ENCODE data around the gene GPATCH4. TPM values are rescaled to one million over a fixed set of nuclear protein-coding genes. Genes with fewer than 3 reads are reported as not detected.

The GPATCH4 gene
- total RNA-seq, 1 experiment from 2014 or later, result 107 TPM

DNA sequence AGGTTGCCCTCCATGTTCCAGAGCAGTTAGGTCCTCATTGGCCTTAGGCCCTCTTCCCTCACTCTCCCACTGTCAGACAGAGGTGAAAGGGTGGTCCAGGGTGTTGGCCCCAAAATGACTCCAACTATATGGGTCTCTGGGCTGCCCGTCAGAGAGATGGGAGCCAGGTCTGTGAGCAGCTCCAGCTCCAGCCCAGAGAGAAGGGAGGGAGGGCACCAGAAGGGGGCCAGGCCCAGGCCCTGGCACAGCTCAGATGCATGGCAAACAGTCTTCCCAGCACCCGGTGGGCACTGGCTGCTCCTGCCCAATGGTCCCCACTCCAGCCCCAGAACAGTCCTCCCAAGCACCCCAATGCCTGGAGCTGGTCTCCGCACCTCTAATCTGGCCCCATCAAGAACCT, 42.9 kb upstream of the GPATCH4 start:
- no peak overlapping the region for H3K27ac Mint-ChIP-seq (ENCODE audit: low read depth, unreplicated experiment)
- no peaks in the 10 kb centered on the region for H3K9me3 Mint-ChIP-seq (ENCODE audit: unreplicated experiment)
- no peak for DNase-seq (ENCODE audit: unreplicated experiment)
- TF ChIP-seq, protein P1, sequence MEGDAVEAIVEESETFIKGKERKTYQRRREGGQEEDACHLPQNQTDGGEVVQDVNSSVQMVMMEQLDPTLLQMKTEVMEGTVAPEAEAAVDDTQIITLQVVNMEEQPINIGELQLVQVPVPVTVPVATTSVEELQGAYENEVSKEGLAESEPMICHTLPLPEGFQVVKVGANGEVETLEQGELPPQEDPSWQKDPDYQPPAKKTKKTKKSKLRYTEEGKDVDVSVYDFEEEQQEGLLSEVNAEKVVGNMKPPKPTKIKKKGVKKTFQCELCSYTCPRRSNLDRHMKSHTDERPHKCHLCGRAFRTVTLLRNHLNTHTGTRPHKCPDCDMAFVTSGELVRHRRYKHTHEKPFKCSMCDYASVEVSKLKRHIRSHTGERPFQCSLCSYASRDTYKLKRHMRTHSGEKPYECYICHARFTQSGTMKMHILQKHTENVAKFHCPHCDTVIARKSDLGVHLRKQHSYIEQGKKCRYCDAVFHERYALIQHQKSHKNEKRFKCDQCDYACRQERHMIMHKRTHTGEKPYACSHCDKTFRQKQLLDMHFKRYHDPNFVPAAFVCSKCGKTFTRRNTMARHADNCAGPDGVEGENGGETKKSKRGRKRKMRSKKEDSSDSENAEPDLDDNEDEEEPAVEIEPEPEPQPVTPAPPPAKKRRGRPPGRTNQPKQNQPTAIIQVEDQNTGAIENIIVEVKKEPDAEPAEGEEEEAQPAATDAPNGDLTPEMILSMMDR (IDR thresholded peaks at IDR 0.05; ENCODE audit: unreplicated experiment), result no peak
- peaks cover 21% of the 10 kb centered on the region for H3K27me3 Mint-ChIP-seq (ENCODE audit: insufficient read depth, unreplicated experiment)
- CTCF ChIA-PET, result interaction anchor here (0.7 to 11.5 kb wide), 10 partner anchors 9 to 259 kb away, joined by 3 to 154 read pairs (median 8); no protein-coding TSS in a partner anchor
- peaks cover 10% of the 10 kb centered on the region for H3K4me1 Mint-ChIP-seq (ENCODE audit: insufficient read depth, unreplicated experiment)
- POLR2A ChIA-PET, result interaction anchor here (0.7 to 1.2 kb wide), 2 partner anchors 24 to 25 kb away, joined by 3 to 5 read pairs; partner anchors contain the start of gene HAPLN2
- no TSS peak for BruUV-seq (replicated peaks)
- H3K36me3 Mint-ChIP-seq (ENCODE audit: insufficient read depth, unreplicated experiment), result peaks cover 8% of the 10 kb centered on the region
- intact Hi-C loops (cut with micrococcal nuclease), result no loop called here
- H3K4me3 Mint-ChIP-seq (ENCODE audit: unreplicated experiment), result no peak overlapping the region

DNA sequence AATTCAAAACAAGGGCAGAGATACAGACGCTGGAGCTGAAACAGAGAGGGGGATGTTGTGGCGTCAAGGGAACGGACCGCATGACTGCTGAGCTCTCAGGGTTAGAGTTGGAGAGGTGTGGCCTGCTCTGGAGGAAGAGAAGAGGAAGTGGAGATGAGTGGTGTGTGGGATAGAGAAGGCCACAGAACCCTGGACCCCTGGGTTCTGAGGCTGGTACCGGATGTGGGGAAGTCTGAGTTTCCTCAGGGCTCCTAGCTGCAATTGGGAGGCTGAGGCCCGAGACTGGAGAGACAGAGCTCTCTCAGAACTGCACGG, 42.5 kb upstream of the GPATCH4 start:
- Mint-ChIP-seq H3K4me1 (ENCODE audit: insufficient read depth, unreplicated experiment) (peaks cover 14% of the 10 kb centered on the region), H3K36me3 (ENCODE audit: insufficient read depth, unreplicated experiment) (peaks cover 12% of the 10 kb centered on the region), H3K4me3 (ENCODE audit: unreplicated experiment) (no peak overlapping the region), H3K9me3 (ENCODE audit: unreplicated experiment) (no peaks in the 10 kb centered on the region), H3K27ac (ENCODE audit: low read depth, unreplicated experiment) (no peak overlapping the region), H3K27me3 (ENCODE audit: insufficient read depth, unreplicated experiment) (peaks cover 25% of the 10 kb centered on the region)
- TF ChIP-seq, protein P1 (IDR thresholded peaks at IDR 0.05; ENCODE audit: unreplicated experiment), result no peak
- CTCF ChIA-PET, result interaction anchor here (0.7 to 11.5 kb wide), 9 partner anchors 9 to 258 kb away, joined by 3 to 154 read pairs (median 9); no protein-coding TSS in a partner anchor
- intact Hi-C loops (cut with micrococcal nuclease), result no loop called here
- no peak for DNase-seq (ENCODE audit: unreplicated experiment)
- POLR2A ChIA-PET, result interaction anchor here (1.2 kb wide), 1 partner anchor 23 kb away, joined by 5 read pairs; no protein-coding TSS in a partner anchor
- BruUV-seq (replicated peaks), result no TSS peak

DNA sequence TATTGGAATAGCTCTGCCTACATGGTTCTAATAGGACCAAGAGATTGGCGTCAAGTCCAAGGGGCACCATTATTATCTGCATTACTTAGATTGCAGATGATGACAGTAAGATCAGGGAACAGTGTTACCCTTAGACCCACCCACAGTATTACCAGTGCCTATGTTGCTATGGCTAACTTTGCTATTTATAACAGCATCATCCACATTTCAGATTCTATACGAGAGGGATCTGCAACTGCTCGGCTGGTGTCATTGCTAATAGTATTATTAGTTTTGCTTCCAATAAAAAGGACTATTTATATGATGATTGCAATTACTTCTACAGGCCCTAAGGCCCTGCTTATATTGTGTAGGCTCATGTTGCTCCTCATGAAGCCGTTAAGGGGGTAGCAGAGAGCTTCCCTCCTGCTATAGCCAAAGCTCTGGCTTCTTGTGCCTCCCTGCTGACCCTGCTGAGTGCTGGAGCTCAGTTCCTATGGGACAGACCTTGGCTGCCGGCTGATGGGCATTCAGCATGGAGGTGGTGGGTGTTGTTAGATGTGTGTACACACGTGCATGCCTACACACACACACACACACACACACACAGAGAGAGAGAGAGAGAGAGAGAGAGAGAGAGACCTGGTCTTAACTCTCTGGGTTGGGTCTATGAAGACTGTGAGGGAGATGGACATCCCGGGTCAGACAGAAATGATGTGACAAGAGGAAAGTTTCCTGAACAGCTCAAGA, 41.9 kb upstream of the GPATCH4 start:
- H3K4me1 Mint-ChIP-seq (ENCODE audit: insufficient read depth, unreplicated experiment), result peaks cover 15% of the 10 kb centered on the region
- intact Hi-C loops (cut with micrococcal nuclease), result no loop called here
- H3K27ac Mint-ChIP-seq (ENCODE audit: low read depth, unreplicated experiment), result no peak overlapping the region
- peaks cover 13% of the 10 kb centered on the region for H3K36me3 Mint-ChIP-seq (ENCODE audit: insufficient read depth, unreplicated experiment)
- POLR2A ChIA-PET, result interaction anchor here (1.1 to 1.2 kb wide), 2 partner anchors 18 to 23 kb away, joined by 3 to 5 read pairs; no protein-coding TSS in a partner anchor
- H3K4me3 Mint-ChIP-seq (ENCODE audit: unreplicated experiment), result no peak overlapping the region
- H3K27me3 Mint-ChIP-seq (ENCODE audit: insufficient read depth, unreplicated experiment), result peaks cover 30% of the 10 kb centered on the region
- CTCF ChIA-PET, result interaction anchor here (0.7 to 11.5 kb wide), 8 partner anchors 10 to 258 kb away, joined by 3 to 154 read pairs (median 10); no protein-coding TSS in a partner anchor
- DNase-seq (ENCODE audit: unreplicated experiment), result no peak
- TF ChIP-seq, protein P1 (IDR thresholded peaks at IDR 0.05; ENCODE audit: unreplicated experiment), result no peak
- BruUV-seq (replicated peaks), result no TSS peak
- no peaks in the 10 kb centered on the region for H3K9me3 Mint-ChIP-seq (ENCODE audit: unreplicated experiment)

DNA sequence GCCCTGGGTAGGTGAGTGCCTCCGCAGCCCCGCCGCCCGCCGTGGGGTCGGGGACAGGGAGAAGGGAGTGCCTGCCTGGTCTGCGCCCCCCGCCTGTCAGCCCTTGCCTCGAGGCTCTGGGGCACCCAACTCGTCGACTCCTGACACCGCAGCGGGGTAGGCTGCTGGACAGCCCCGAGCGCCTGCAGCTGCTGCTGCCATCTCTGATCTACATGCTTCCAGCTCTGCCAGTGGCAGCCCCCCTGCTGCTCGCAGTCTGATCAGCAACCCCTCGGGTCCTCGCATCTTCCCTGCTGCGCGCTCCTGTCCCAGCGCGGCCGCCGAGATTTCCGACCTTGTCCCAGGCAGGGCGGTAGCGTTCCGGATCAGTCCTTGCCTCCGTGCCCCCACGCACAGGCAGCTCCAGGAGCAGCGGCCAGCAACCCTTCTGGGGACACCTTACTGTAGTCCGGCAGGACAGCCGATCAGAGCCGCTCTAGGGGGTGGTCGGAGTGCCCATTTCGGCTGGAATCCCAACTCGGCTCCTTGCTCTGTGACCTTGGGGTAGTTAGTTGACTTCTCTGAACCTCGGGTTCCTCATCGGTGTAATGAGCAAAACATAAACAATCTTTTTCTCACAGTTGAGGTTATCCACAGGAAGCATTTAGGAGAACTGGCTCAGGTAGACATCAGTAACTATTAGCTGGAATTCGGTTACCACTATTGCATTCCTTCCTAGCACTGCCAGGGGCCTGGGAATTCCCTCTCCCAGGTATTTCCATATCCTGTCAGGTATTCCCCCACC, 41.2 kb upstream of the GPATCH4 start:
- TF ChIP-seq, protein P1 (IDR thresholded peaks at IDR 0.05; ENCODE audit: unreplicated experiment), result no peak
- Mint-ChIP-seq H3K9me3 (ENCODE audit: unreplicated experiment) (no peaks in the 10 kb centered on the region), H3K4me3 (ENCODE audit: unreplicated experiment) (no peak overlapping the region), H3K27me3 (ENCODE audit: insufficient read depth, unreplicated experiment) (peaks cover 35% of the 10 kb centered on the region), H3K27ac (ENCODE audit: low read depth, unreplicated experiment) (no peak overlapping the region), H3K4me1 (ENCODE audit: insufficient read depth, unreplicated experiment) (peaks cover 15% of the 10 kb centered on the region), H3K36me3 (ENCODE audit: insufficient read depth, unreplicated experiment) (peaks cover 13% of the 10 kb centered on the region)
- intact Hi-C loops (cut with micrococcal nuclease), result no loop called here
- POLR2A ChIA-PET, result interaction anchor here (1.1 to 1.2 kb wide), 2 partner anchors 18 to 22 kb away, joined by 3 to 5 read pairs; no protein-coding TSS in a partner anchor
- no peak for DNase-seq (ENCODE audit: unreplicated experiment)
- CTCF ChIA-PET, result interaction anchor here (0.6 to 11.5 kb wide), 5 partner anchors 15 to 211 kb away, joined by 3 to 154 read pairs (median 15); no protein-coding TSS in a partner anchor
- BruUV-seq (replicated peaks), result no TSS peak
